Measurements from ENCODE around the gene TAF11L10.
"Not testable (repeated sequence)": the region's sequence is repeated elsewhere in the genome, so short reads cannot be mapped to it uniquely, and the experiment has no call there.

TAF11L10 gene

DNA sequence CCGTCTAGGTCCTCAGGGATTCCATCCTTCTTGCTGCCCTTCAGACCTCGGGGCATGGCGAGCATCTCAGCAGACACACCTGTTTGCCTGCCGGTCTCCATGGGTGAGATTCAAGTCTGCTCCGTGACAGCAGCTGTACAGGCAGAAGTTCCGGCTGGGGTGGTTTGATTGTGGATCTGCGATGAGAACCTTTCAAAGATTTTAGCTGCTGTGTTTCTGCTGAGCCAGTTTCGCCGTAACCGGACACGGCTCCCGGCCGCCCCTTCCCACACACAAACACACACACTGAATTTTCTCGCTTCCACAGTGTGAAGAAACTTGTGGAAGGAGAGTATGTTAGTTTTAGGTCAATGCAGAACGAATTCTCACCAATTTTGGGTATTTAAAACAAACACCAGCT is at the start of gene TAF11L10:
TAF11L10 (minus strand) TSS at position 101 of the 400 bp plus-strand sequence.
- not testable (repeated sequence) for DNase-seq

DNA sequence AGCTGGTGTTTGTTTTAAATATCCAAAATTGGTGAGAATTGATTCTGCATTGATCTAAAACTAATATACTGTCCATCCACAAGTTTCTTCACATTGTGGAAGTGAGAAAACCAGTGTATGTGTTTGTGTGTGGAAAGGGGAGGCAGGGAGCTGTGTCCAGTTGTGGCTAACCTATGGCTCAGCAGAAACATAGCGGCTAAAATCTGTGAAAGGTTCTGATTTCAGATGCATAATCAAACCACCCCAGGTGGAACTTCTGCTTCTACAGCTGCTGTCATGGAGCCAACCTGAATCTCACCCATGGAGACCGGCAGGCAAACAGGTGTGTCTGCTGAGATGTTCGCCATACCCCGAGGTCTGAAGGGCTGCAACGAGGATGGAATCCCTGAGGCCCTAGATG is 36.5 kb upstream of the TAF11L10 start, which contains the start of gene TAF11L14:
TAF11L14 (plus strand) TSS at position 301 of the 400 bp plus-strand sequence.
- DNase-seq = no peak

DNA sequence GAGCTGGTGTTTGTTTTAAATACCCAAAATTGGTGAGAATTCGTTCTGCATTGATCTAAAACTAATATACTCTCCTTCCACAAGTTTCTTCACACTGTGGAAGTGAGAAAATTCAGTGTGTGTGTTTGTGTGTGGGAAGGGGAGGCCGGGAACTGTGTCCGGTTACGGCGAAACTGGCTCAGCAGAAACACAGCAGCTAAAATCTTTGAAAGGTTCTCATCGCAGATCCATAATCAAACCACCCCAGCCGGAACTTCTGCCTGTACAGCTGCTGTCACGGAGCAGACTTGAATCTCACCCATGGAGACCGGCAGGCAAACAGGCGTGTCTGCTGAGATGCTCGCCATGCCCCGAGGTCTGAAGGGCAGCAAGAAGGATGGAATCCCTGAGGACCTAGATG is 34.2 kb upstream of the TAF11L10 start, which contains the start of gene TAF11L13:
TAF11L13 (plus strand) TSS at position 301 of the 400 bp plus-strand sequence.
- DNase-seq = not testable (repeated sequence)

DNA sequence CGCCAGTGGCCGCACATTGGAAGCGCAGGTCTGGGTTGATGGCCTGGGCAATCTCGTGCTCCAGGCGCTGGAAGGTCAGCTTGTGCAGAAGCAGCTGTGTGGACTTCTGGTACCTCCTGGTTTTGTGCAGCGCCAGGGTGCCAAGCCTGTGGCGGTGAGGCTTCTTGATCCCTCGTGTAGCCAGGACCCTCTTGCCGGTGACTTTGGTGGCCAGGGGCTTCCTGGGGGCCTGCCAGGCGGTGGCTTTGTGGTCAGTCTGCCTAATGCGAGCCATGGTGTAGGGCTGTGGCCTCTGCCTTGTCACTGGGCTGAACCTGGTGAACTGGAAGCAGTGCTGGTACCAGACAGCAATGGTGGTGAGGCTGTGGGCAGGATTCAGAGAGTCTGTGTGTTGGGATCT is 28.1 kb upstream of the TAF11L10 start:
- DNase-seq = no peak

DNA sequence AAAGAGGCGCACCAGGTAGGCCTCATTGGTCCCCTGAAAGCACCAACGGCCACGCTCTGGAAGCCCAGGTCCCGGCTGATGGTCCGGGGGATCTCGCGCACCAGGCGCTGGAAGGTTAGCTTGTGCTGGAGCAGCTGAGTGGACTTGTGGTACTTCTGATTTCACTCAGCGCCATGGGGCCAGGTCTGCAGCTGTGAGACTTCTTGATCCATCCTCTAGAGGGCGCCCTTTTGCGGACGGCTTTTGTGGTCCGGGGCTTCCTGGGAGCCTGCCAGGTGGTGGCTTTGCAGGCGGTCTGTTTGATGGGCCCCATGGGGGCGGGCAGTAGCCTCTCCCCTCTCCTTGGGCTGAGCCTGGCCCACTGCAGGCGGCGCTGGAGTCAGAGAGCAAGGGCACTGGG is 23.0 kb upstream of the TAF11L10 start:
- no peak for DNase-seq

DNA sequence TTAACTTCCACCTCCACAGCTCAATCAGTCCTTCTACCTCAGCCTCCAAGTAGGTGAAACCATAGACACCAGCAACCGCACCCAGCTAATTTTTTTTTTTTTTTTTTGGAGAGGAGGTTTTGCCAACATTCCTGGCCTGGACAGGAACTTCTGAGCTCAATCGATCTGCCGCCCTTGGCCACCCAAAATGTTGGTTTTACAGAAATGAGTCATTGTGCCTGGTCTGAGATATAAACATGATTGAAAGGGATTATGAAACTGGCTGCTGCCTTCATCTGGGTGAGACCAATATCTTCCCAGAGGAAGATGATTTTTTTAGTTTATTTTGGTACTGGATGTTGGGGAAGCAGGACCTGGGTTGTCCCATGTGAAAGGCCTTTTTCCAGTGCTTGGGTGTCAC is 21.7 kb upstream of the TAF11L10 start:
- no peak for DNase-seq

DNA sequence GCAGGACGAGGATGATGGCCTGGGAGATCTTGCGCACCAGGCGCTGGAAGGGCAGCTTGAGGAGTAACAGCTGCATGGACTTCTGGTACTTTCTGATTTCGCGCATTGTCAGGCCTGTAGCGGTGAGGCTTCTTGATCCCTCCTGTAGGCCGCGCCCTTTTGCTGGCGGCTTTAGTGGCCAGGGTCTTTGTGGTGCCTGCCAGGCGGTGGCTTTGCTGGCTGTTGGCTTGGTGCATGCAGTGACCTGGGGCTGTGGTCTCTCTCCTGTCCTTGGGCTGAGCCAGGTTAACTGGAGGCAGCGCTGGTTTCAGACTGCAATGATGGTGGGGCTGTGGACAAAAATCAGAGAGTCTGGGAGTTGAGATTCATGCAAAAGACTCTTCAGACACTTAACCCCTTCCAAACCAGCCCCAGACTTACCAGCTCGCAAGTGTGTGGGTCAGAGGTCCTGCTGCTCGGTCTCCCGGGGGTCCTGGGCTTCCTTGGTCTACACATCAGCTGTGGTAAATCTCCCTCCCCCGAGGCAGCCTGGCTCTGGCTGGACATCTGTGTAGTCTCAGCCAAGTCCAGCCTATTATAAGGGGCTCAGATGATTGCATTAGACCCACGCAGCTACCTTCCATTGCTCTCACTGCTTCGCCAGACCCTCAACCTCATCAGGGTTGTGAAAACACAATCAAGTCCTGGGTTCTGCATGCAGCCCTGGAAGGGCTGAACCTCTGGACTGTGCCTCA is 17.4 kb upstream of the TAF11L10 start:
- DNase-seq = no peak

DNA sequence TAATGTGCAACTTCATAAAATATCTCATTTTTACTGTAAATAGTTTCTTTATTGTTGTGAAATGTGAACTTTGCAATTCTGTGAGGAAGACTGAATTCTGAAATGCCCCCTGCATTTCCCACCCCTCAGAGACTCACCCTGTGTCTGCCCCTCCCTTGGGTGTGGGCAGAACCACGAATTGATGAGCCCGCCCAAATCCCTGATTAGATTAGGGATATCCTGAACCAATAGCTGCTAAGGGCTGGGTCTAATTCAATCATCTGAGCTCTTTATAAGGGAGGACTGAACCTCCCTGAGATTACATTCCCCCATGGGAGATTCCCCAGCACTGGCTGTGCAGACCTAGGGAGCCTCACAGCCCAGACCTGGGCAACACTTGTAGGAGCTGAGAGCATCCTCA is 12.5 kb upstream of the TAF11L10 start, which contains the start of gene TAF11L12:
TAF11L12 (plus strand) TSS at position 301 of the 400 bp plus-strand sequence.
- not testable (repeated sequence) for DNase-seq

DNA sequence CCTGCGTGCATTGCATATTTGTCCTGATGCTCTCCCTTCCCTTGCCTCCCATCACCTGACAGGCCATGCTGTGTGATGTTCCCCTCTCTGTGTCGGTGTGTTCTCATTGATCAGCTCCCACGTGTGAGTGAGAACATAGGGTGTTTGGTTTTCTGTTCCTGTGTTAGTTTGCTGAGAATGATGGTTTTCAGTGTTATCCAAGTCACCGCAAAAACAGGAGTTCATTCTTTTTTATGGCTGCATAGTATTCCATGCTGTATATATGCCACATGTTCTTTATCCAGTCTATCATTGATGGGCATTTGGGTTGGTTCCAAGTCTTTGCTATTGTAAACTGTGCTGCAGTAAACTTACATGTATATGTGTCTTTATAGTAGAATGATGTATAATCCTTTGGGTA is 9.8 kb upstream of the TAF11L10 start:
- not testable (repeated sequence) for DNase-seq

DNA sequence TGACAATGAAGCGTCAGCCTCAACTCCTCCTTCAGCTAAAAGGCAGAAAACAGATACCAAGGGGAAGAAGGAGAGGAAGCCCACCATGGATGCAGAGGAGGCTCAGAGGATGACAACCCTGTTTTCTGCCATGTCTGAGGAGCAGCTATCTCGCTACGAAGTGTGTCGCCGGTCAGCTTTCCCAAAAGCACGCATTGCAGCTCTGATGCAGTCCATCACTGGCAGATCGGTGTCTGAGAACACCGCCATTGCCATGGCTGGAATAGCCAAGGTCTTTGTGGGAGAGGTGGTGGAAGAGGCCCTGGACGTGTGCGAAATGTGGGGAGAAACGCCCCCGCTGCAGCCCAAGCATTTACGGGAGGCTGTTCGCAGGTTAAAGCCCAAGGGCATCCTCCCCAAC is 7.3 kb upstream of the TAF11L10 start:
- no peak for DNase-seq

DNA sequence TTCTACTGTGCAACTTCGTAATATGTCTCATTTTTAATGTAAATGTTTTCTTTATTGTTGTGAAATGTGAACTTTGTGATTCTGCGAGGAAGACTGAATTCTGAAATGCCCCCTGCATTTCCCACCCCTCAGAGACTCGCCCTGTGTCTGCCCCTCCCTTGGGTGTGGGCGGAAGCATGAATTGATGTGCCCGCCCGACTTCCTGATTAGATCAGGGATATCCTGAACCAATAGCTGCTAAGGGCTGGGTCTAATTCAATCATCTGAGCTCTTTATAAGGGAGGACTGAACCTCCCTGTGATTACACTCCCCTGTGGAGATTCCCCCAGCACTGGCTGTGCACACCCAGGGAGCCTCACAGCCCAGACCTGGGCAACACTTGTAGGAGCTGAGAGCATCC is 6.3 kb upstream of the TAF11L10 start, which contains the start of gene TAF11L11:
TAF11L11 (plus strand) TSS at position 304 of the 400 bp plus-strand sequence.
- DNase-seq = not testable (repeated sequence)

DNA sequence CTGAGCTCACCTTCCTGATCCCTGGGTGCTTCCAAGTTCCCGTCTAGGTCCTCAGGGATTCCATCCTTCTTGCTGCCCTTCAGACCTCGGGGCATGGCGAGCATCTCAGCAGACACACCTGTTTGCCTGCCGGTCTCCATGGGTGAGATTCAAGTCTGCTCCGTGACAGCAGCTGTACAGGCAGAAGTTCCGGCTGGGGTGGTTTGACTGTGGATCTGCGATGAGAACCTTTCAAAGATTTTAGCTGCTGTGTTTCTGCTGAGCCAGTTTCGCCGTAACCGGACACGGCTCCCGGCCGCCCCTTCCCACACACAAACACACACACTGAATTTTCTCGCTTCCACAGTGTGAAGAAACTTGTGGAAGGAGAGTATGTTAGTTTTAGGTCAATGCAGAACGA is 3.4 kb downstream of the TAF11L10 start, which contains the start of gene TAF11L9:
TAF11L9 (minus strand) TSS at position 140 of the 400 bp plus-strand sequence.
- not testable (repeated sequence) for DNase-seq

DNA sequence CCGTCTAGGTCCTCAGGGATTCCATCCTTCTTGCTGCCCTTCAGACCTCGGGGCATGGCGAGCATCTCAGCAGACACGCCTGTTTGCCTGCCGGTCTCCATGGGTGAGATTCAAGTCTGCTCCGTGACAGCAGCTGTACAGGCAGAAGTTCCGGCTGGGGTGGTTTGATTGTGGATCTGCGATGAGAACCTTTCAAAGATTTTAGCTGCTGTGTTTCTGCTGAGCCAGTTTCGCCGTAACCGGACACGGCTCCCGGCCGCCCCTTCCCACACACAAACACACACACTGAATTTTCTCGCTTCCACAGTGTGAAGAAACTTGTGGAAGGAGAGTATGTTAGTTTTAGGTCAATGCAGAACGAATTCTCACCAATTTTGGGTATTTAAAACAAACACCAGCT is 6.8 kb downstream of the TAF11L10 start, which contains the start of gene TAF11L8:
TAF11L8 (minus strand) TSS at position 101 of the 400 bp plus-strand sequence.
- DNase-seq = not testable (repeated sequence)

DNA sequence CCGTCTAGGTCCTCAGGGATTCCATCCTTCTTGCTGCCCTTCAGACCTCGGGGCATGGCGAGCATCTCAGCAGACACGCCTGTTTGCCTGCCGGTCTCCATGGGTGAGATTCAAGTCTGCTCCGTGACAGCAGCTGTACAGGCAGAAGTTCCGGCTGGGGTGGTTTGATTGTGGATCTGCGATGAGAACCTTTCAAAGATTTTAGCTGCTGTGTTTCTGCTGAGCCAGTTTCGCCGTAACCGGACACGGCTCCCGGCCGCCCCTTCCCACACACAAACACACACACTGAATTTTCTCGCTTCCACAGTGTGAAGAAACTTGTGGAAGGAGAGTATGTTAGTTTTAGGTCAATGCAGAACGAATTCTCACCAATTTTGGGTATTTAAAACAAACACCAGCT is 12.0 kb downstream of the TAF11L10 start, which contains the start of gene TAF11L7:
TAF11L7 (minus strand) TSS at position 101 of the 400 bp plus-strand sequence.
- DNase-seq = not testable (repeated sequence)
